ENCODE measurements around the gene PPP1R7. TPM values are rescaled to one million over a fixed set of nuclear protein-coding genes. Genes with fewer than 3 reads are reported as not detected.

PPP1R7 gene
- total RNA-seq, 1 experiment from 2014 or later, result 45.4 TPM

GRCh38 chr2:241217320-241218031, 67.2 kb downstream of the PPP1R7 start:
- Histone ChIP-seq H3K36me3 (ENCODE audit: control insufficient read depth in 1 of 2, insufficient read depth in 2 of 2, low read length in 2 of 2) (no peaks in the 10 kb centered on the region), H4K20me1 (ENCODE audit: insufficient read depth) (no peaks in the 10 kb centered on the region), H3K79me2 (ENCODE audit: insufficient read depth, low read length) (no peaks in the 10 kb centered on the region), H2AFZ (ENCODE audit: low read depth, low read length, poor library complexity, severe bottlenecking) (no peak overlapping the region), H3K9me2 (ENCODE audit: insufficient read depth) (no peaks in the 10 kb centered on the region), H3K9me3 (ENCODE audit: control insufficient read depth in 1 of 2, insufficient read depth in 1 of 2, low read depth in 1 of 2, low read length in 2 of 2) (no peaks in the 10 kb centered on the region), H3K27ac (ENCODE audit: low read depth, low read length) (no peak overlapping the region), H3K4me1 (ENCODE audit: control insufficient read depth in 1 of 2, insufficient read depth in 2 of 2, low read length in 2 of 2) (peaks cover 7 to 9% of the 10 kb centered on the region in 2 experiments; a peak in 3 of 4 replicates), H3K4me3 (replicated peaks in 1 of 2; ENCODE audit: low read depth in 1 of 2, low read length in 2 of 2) (no peak overlapping the region), H3K27me3 (ENCODE audit: insufficient read depth, low read length) (no peaks in the 10 kb centered on the region), H3K4me2 (ENCODE audit: low read length) (no peak overlapping the region), H3K9ac (ENCODE audit: low read length) (no peak overlapping the region)
- RAD21 ChIA-PET (ENCODE audit: low non-redundant PET in 1 of 2, low total read pairs in 2 of 2, uncharacterized antibody in 2 of 2, unreplicated experiment in 2 of 2), result no interaction called here
- no peak for DNase-seq (ENCODE audit: low read depth, low spot score)
- intact Hi-C loops (cut with micrococcal nuclease), result no loop called here
- CTCF ChIA-PET, result no interaction called here
- no peak for ATAC-seq
- TF ChIP-seq YY1 (IDR thresholded peaks at IDR 0.05; ENCODE audit: extremely low read depth, insufficient replicate concordance, low read depth, low read length) (no peak), RAD21 (IDR thresholded peaks at IDR 0.05; ENCODE audit: low read depth) (no peak), REST (IDR thresholded peaks at IDR 0.05; ENCODE audit: low read depth) (no peak)
- BruUV-seq (replicated peaks), result no TSS peak
- POLR2A ChIA-PET, result no interaction called here

Data from HCT116 (cell line).